ENCODE measurements around the gene TSGA10IP. TPM values are rescaled to one million over a fixed set of nuclear protein-coding genes. Genes with fewer than 3 reads are reported as not detected.
"Not testable (repeated sequence)": the region's sequence is repeated elsewhere in the genome, so short reads cannot be mapped to it uniquely, and the experiment has no call there.

Gene TSGA10IP
- polyA plus RNA-seq, 1 donor (not counting 4 experiments of a cell fraction or from before 2014, with no cell fraction given), result not detected

DNA sequence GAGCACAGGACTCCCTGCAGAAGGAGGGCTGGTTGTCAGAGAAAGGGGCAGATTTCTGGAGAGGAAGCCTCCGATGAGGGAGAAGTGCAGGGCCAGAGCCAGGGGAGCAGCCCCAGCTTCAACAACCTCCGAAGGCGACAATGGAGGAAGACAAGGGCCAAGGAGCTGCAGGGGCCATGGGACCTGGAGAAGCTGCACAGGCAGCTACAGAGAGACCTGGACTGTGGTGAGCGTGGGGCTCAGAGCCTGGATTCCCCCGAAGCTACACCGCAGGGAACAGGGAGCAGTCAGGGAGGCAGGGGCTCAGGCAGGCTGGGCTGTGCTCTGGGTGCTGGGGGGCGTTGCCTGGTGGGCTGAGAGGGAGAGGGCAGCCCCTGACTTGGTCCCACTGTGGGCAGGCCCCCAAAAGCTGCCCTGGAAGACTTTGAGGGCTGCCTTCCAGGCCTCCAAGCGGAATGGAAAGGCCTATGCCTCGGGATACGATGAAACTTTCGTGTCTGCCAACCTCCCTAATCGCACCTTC lies 2.4 kb downstream of the TSGA10IP start:
- no peak overlapping the region for H3K9ac ChIP-seq (ENCODE audit: control insufficient read depth, extremely low read depth, insufficient read depth, low read length)
- H3K9me1 ChIP-seq (ENCODE audit: control insufficient read depth, extremely low read depth, insufficient read depth, low read length), result no peaks in the 10 kb centered on the region
- no peaks in the 10 kb centered on the region for H4K20me1 ChIP-seq (ENCODE audit: control insufficient read depth, extremely low read depth, insufficient read depth, low read length)
- no peak for FAIRE-seq
- H3K27me3 ChIP-seq (ENCODE audit: control insufficient read depth, extremely low read depth, insufficient read depth, low read length), result peaks cover 4% of the 10 kb centered on the region
- H3K4me3 ChIP-seq (ENCODE audit: control insufficient read depth in 2 of 3, extremely low read depth in 1 of 3, insufficient read depth in 2 of 3, low read depth in 1 of 3, low read length in 3 of 3), result no peak overlapping the region
- H3K36me3 ChIP-seq (ENCODE audit: control insufficient read depth in 2 of 2, extremely low read depth in 1 of 2, insufficient read depth in 2 of 2, low read length in 2 of 2), result no peaks in the 10 kb centered on the region
- dilution Hi-C loops (cut with MboI; ENCODE audit: extremely low pct_ligation_motif_present, low sequenced_read_pairs), result no loop called here
- no peak for DNase-seq (ENCODE audit: low read depth, low spot score)
- no peak overlapping the region for H3K4me2 ChIP-seq (ENCODE audit: control insufficient read depth, extremely low read depth, insufficient read depth, low read depth, low read length)
- H2AFZ ChIP-seq (ENCODE audit: control insufficient read depth, low read length), result no peak overlapping the region
- H3K27ac ChIP-seq (ENCODE audit: control insufficient read depth, insufficient read depth, low read length), result no peak overlapping the region
- no peaks in the 10 kb centered on the region for H3K4me1 ChIP-seq (ENCODE audit: control insufficient read depth, extremely low read depth, insufficient read depth, low read length)
- H3K79me2 ChIP-seq (ENCODE audit: control insufficient read depth, insufficient read depth, low read length), result no peaks in the 10 kb centered on the region
- TF ChIP-seq, protein P1, sequence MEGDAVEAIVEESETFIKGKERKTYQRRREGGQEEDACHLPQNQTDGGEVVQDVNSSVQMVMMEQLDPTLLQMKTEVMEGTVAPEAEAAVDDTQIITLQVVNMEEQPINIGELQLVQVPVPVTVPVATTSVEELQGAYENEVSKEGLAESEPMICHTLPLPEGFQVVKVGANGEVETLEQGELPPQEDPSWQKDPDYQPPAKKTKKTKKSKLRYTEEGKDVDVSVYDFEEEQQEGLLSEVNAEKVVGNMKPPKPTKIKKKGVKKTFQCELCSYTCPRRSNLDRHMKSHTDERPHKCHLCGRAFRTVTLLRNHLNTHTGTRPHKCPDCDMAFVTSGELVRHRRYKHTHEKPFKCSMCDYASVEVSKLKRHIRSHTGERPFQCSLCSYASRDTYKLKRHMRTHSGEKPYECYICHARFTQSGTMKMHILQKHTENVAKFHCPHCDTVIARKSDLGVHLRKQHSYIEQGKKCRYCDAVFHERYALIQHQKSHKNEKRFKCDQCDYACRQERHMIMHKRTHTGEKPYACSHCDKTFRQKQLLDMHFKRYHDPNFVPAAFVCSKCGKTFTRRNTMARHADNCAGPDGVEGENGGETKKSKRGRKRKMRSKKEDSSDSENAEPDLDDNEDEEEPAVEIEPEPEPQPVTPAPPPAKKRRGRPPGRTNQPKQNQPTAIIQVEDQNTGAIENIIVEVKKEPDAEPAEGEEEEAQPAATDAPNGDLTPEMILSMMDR (optimal IDR thresholded peaks at IDR 0.05 in 1 of 3, IDR thresholded peaks at IDR 0.05 in 1 of 3, conservative IDR thresholded peaks at IDR 0.05 in 1 of 3; ENCODE audit: extremely low read depth in 1 of 3, insufficient read depth in 2 of 3, low read length in 3 of 3), result no peak
- no peak for TF ChIP-seq EZH2 (IDR thresholded peaks at IDR 0.05; ENCODE audit: low read length)
- no peaks in the 10 kb centered on the region for H3K9me3 ChIP-seq (ENCODE audit: control insufficient read depth, low read depth, low read length)

- dilution Hi-C loops (cut with MboI; ENCODE audit: extremely low pct_ligation_motif_present, low sequenced_read_pairs); FAIRE-seq: not testable (repeated sequence)
Observed at GRCh38 chr11:65950711-65951110, 5.4 kb downstream of the TSGA10IP start.

GRCh38 chr11:65951641-65952040 lies 6.4 kb downstream of the TSGA10IP start:
- dilution Hi-C loops (cut with MboI; ENCODE audit: extremely low pct_ligation_motif_present, low sequenced_read_pairs); H3K27me3 ChIP-seq (ENCODE audit: control insufficient read depth, extremely low read depth, insufficient read depth, low read length); H3K27ac ChIP-seq (ENCODE audit: control insufficient read depth, insufficient read depth, low read length); H3K9me1 ChIP-seq (ENCODE audit: control insufficient read depth, extremely low read depth, insufficient read depth, low read length); H3K36me3 ChIP-seq (ENCODE audit: control insufficient read depth in 2 of 2, extremely low read depth in 1 of 2, insufficient read depth in 2 of 2, low read length in 2 of 2); H3K4me2 ChIP-seq (ENCODE audit: control insufficient read depth, extremely low read depth, insufficient read depth, low read depth, low read length); FAIRE-seq; H3K4me3 ChIP-seq (ENCODE audit: control insufficient read depth in 2 of 3, extremely low read depth in 1 of 3, insufficient read depth in 2 of 3, low read depth in 1 of 3, low read length in 3 of 3); H3K4me1 ChIP-seq (ENCODE audit: control insufficient read depth, extremely low read depth, insufficient read depth, low read length); H3K9ac ChIP-seq (ENCODE audit: control insufficient read depth, extremely low read depth, insufficient read depth, low read length); H4K20me1 ChIP-seq (ENCODE audit: control insufficient read depth, extremely low read depth, insufficient read depth, low read length); H3K9me3 ChIP-seq (ENCODE audit: control insufficient read depth, low read depth, low read length); H2AFZ ChIP-seq (ENCODE audit: control insufficient read depth, low read length); H3K79me2 ChIP-seq (ENCODE audit: control insufficient read depth, insufficient read depth, low read length); DNase-seq (ENCODE audit: low read depth, low spot score): not testable (repeated sequence)

More at GRCh38 chr11:65950711-65951110, 5.4 kb downstream of the TSGA10IP start:
- not testable (repeated sequence) for H3K36me3 ChIP-seq (ENCODE audit: control insufficient read depth in 2 of 2, extremely low read depth in 1 of 2, insufficient read depth in 2 of 2, low read length in 2 of 2); H3K79me2 ChIP-seq (ENCODE audit: control insufficient read depth, insufficient read depth, low read length); H3K27me3 ChIP-seq (ENCODE audit: control insufficient read depth, extremely low read depth, insufficient read depth, low read length); H3K9me3 ChIP-seq (ENCODE audit: control insufficient read depth, low read depth, low read length); H3K9ac ChIP-seq (ENCODE audit: control insufficient read depth, extremely low read depth, insufficient read depth, low read length); DNase-seq (ENCODE audit: low read depth, low spot score); H2AFZ ChIP-seq (ENCODE audit: control insufficient read depth, low read length); H3K9me1 ChIP-seq (ENCODE audit: control insufficient read depth, extremely low read depth, insufficient read depth, low read length); H3K4me2 ChIP-seq (ENCODE audit: control insufficient read depth, extremely low read depth, insufficient read depth, low read depth, low read length); H3K27ac ChIP-seq (ENCODE audit: control insufficient read depth, insufficient read depth, low read length); H3K4me1 ChIP-seq (ENCODE audit: control insufficient read depth, extremely low read depth, insufficient read depth, low read length); H4K20me1 ChIP-seq (ENCODE audit: control insufficient read depth, extremely low read depth, insufficient read depth, low read length); H3K4me3 ChIP-seq (ENCODE audit: control insufficient read depth in 2 of 3, extremely low read depth in 1 of 3, insufficient read depth in 2 of 3, low read depth in 1 of 3, low read length in 3 of 3)

Data from keratinocyte (primary cell).